GM12874 (cell line): ENCODE data around the gene KCNQ1.

ENCODE experiments used
- CTCF ChIP-seq: IDR thresholded peaks from 2 replicates; pipeline ENCODE4 v1.5.1; 2011; ENCODE audit warnings: low read depth, mild to moderate bottlenecking, control low read depth, low read length, moderate library complexity; ENCODE audit not compliant: insufficient read depth

Gene KCNQ1

DNA sequence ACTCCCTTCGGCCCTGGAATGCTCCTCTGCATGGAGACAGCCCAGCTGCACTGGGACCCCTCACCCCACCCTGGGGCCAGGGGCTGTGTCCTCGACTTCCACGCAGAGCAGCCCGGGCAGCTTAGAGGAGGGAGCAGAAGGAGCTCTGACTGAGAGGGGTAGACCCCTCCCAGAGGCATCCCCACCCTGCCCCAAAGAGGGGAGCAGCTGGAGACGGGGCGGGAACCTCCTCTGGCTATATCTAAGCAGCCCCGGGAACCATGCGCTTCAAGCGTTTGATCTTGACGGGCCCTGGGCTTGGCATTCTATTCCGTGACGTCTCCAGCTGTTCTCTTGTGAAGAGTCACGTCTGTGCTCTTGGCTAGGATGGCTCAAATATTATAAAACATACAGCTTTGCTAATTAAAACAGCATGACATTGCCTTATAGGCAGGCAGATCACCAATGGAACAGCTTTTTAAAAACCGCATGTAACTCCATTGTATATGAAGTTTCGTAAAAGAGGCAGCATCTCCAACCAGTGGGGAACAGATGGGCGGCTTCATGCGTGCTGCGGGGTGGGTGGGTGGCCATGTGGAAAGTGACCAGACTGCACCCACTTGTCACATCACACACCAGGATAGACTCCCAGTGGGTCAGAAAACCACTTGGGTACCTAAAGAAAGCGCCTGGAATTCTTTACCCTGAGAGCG is 7.7 kb downstream of the KCNQ1 start:
- TF ChIP-seq CTCF = no peak

DNA sequence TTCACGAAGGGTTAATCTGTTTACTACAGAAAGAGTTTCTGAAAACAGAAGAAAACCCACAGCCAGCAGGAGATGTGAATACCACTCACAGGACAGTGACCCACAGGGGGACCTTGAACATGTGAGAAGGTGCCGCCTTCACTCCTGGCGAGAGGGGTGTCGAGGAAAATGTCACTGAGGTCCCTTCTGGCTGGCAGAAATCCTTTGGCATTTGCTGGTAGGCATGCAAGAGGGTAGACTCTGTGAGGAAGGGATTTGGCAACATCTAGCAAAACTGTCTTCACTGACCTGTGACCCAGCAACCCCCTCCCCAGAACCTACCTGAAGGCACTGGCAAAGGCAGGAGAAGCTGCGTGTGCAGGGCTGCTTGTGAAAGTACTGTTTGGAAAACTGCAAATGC is 8.6 kb downstream of the KCNQ1 start:
- no peak for TF ChIP-seq CTCF

DNA sequence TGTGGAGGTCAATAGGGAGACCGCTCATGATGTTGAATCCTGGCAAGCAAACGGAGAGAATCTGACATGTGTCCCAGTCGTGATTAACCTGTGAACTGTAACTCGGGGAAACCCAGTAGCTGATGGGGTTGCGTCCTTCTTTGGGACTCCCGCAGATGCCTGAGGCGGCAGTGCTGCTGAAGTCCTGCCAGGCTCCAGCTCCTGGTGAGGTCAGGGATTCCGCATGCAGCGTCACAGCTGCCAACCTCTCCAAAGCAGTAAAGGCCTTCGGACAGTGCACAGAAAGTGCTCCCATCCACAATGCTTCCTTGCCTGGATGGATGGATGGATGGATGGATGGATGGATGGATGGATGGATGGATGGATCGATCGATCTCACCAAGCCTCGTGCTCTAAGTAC is 13.5 kb downstream of the KCNQ1 start:
- no peak for TF ChIP-seq CTCF

DNA sequence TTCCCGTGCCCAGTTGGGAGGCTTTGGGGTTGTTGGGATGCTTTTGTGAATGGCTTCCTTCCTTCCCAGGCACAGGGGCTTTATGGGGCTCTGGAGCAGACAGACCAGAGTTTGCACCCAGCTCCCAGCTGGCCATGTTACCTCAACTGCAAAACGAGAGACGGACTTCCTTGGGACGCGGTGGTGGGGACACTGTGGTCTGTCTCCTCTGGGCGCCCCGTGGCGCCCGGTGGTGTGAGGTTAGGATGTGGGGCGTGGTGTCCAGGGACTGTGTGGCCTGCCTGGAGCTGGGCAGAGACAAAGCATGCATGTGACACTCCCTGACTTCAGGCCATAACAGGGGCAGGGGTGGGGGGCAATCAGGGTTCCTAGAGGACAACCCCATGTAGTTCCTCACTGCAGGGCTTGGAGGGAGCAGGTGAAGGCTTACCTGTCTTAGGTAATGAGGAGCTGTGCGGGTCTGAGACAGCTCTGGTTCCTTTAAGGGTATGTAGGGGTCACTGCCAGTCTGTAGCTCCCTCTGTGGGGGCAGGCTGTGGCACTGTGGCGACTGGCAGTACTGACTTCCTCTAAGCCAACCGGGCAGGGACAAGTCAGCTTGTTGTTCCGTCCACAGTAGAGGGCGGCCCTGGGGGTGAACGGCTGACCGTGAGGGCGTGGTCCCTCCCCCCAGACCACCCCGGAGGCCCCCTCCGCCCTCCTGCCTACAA is 14.4 kb downstream of the KCNQ1 start:
- TF ChIP-seq CTCF = no peak

GRCh38 chr11:2459796-2460531 is 15.2 kb downstream of the KCNQ1 start:
- TF ChIP-seq CTCF = no peak

- no peak for TF ChIP-seq CTCF
Observed at GRCh38 chr11:2460540-2461252, 15.9 kb downstream of the KCNQ1 start.
